HG02884 (cell line): ENCODE results near the gene MYO3B.
"Not testable (repeated sequence)": the region's sequence is repeated elsewhere in the genome, so short reads cannot be mapped to it uniquely, and the experiment has no call there.

ENCODE experiments used
- ATAC-seq: cut with Tn5 transposase; IDR thresholded peaks from one replicate; pipeline ENCODE4 v1.9.1; 2021; ENCODE audit warnings: mild to moderate bottlenecking, moderate library complexity; ENCODE audit not compliant: unreplicated experiment

Gene MYO3B

DNA sequence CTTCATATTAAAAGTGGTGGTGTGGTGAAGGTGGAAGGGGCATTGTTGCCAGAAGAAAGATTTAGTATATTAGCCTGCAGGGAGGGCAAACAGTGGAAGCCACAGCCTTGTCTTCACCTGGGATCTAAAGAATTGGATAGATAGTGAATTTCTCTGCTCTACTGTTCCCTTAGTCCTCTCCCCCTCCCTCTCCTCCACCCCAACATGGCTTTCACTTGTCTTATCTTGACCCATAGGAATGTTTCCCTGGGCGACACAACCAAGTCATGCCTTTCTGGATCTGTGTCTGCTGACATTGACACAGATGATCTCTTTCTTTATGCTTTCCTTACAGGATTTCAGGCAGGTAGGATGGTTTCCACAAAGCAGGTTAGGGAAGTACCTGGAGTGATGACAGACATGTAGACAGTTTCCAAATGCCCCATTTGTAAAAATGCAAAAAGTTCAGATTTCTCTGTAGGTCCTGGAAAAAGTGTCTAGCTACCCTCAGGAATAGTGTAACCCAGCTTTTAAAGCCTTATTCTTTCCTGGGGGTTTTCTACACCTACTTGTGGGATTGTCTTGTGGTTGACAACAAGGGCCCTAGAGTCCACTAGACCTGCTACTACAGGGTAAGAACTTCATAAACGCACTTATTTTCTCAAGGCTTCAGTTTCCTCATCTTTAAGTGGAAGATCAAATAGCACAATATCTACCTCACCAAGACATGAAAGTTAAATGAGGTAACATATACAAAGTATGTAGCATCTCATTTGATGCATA, 353.0 kb downstream of the MYO3B start:
- ATAC-seq: no peak

DNA sequence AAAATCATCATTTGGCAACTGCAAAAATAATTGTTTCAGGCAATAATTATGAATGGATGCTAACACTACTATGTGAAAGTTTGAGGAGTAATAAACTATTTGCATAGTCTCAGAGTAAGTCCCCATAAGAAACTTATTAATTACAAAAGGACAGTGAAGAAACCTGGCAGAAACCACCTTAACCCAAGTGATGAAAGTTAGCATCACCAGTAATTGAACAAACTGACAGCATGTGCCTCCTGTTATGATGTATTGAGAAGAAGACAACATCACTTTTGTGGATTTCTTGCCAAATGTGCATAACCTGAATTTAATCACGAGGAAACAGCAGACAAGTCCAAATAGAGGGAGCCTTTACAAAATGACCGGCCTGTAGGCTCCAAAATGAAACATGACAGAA, 353.9 kb downstream of the MYO3B start:
- ATAC-seq: no peak

DNA sequence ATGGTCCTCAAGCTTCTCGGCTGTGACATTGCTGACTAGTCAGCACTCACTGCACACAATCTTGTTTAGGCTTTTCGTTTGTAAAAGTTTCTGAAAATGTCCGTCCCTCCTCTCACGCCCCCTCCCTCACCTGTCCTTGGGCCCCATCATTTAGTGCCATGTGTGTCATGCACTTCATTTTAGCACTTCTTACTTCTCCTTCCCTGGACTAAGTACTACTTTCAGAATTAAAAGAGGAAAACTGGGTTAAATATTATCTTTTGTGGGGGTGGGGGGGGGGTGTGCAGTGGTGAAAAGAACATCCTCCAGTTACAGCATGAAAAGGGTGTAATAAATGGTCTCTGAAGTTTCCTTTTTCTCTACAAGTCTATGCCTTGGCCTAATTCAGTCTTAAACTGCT, 355.2 kb downstream of the MYO3B start:
- ATAC-seq: no peak

DNA sequence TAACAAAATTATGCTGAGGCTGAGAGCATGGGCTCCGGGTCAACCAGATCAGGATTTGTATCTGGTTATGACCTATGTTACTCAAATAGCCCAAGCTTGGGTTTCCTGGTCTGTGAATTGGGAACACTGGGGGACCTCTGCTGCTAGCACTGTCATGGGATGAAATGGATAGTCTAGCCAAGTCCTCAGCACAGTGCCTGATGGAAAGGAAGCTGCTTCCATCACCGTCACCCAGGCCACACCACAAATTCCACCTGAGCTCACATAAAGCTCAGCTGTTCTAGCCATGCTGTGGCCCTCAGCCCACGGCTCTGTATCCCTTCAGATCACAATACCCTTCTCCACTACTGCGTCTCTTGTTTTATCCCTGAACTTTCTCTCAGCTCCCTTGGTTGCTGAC, 357.6 kb downstream of the MYO3B start:
- no peak for ATAC-seq

DNA sequence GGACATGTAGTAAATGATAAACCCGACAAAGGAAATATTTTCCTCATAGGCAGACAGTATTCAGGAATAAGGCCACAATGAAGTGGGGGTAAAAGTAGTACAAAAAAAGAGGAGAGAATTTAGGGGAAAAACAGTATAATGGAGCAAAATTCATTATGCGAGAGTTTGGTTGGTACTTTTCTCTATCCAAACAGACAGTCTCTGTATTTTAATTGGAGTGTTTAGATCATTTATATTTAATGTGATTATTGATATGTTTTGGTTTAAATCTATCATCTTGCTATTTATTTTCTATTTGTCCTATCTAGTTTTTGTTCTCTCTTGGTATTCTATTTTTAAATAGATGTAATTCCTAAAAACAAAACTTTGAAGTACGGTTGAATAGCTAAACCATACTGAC, 366.9 kb downstream of the MYO3B start:
- ATAC-seq: no peak

DNA sequence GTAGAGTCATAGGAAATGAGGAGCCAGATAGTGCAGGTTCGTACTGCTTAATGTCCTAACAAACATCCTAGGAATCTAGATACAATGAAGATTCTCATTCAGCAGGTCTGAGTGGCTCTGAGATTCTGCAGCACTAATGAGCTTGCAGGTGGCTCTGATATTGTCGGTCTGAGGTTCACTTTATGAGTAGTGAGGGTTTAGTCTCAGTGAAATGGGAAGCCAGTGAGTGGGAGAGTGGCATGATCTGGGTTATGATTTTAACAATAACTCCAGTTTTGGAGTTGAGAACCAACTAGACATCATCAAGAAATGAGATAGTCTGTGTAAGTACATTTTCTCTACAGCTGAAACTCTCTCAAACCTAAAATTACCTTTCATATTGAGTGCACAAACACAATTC, 370.4 kb downstream of the MYO3B start:
- ATAC-seq: no peak

DNA sequence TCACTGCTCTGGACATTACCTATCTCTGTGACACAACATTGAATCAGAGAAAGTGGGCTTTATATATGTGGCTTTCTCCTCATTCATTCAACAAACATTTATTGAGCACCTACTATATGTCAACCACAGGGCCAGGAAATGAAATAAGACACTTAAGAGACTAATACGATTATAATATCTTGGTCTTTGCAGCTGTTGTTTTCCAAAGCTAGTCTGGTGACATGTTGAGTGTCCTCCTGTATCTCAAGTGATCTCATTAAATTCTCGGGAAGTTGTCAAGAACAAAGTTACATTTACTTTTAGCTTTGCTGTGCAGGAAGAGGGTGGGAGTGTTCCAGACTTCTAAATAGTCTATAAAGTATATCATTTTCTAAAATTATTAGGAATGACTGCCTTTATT, 372.6 kb downstream of the MYO3B start:
- no peak for ATAC-seq

DNA sequence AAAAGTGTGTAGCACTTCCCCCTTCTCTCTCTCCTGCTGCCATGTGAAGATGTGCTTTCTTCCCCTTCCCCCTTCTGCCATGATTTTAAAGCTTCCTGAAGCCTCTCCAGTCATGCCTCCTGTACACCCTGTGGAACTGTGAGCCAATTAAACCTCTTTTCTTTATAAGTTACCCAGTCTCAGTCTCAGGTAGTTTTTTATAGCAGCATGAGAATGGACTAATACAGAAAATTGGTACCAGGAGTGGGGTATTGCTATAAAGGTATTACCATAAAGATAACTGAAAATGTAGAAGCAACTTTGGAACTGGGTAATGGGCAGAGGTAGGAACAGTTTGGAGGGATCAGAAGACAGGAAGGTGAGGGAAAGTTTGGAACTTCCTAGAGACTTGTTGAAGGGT, 374.0 kb downstream of the MYO3B start:
- not testable (repeated sequence) for ATAC-seq

DNA sequence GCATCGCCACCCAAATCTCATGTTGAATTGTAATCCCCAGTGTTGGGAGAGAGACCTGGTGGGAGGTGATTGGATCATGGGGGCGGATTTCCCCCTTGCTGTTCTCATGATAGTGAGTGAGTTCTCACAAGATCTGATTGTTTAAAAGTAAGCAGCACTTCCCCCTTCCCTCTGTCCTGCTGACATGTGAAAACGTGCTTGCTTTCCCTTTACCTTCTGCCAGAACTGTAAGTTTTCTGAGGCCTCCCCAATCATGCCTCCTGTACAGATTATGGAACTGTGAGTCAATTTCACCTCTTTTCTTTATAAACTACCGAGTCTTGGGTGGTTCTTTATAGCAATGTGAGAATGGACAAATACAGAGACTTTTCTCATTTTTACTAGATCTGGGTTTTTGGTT, 375.8 kb downstream of the MYO3B start:
- no peak for ATAC-seq

DNA sequence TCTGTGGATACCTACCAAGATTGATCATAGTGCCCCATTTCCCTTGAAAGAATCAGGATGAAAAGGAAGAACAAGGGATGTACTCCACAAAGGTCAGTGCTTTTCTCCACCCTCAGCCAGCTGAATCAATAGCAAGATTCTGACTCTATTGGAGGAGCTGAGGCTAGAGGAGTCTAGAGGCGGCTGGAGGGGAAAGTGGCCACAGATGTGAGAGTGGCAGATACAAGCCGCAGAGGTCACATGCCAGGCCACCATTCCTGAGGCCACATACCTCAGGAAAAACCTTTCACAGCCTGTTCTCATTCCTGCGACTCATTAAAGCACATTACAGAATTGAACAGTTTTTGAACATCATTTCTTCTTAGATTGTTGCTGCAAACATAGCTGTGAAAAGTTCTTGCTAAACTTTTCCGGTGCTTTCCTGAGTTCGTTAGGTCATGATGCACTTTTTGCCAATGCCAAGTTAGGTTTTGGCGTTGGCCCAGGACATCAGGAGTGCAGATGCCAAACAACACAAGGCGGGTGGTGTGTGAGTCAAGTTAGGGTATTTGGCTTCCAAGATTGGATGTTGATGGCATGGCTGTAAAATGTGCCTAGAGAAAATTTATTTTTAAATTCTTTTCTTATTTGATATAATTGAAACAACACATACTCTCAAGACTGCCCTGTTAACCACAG, 376.5 kb downstream of the MYO3B start:
- ATAC-seq: no peak

DNA sequence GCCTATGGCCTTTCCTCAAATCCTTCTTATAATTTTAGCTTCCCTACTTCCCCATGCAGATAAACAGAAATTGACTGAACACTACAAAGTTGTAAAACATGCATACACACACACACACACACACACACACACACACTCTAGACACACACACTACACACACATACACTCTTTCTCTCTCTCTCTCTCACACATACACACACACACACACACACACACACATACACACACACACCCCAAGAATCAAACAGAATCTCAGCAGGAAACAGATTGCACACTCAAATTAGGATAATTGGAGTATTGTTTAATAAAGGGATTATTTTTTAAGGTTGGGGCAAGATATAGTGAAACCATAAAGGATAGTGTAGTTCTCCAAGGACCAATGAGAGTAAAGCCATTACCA, 385.0 kb downstream of the MYO3B start:
- no peak for ATAC-seq

DNA sequence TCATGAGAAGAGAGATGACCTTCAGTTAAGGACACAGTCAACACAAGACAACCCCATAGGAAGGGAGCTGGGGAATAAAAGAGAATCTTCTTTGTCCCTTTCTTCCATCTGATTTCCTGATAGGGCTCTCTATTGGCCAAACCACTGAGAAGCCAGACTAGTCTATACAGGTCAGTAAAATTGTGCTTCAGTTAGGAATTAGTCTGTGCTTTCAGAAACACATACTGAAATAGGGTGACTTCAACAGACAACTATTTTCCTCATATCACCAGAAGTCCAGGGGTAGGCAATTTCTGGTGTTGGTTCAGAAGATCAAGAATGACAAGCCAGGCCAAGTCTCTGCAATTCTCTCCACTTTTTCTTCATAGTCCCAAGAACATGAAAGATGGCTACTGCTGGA, 385.5 kb downstream of the MYO3B start:
- ATAC-seq: no peak

DNA sequence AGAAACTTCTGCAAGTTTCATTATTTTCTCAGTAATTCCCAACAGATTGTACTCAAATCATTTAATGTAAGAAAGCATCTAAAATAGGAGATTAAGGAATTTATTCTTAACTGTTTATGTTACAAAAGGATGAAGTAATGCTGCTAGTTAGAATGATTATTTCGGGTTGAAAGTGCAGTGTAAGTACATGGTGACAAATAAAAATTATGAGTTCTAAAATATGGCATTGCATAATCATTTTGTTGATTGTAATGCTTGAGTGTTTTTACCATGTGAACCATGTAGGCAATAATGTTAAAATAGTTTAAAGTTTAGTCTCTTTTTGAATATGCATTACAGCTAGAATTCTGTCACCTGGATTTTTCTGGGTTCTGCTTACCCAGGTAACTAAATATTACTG, 388.2 kb downstream of the MYO3B start:
- ATAC-seq: no peak

DNA sequence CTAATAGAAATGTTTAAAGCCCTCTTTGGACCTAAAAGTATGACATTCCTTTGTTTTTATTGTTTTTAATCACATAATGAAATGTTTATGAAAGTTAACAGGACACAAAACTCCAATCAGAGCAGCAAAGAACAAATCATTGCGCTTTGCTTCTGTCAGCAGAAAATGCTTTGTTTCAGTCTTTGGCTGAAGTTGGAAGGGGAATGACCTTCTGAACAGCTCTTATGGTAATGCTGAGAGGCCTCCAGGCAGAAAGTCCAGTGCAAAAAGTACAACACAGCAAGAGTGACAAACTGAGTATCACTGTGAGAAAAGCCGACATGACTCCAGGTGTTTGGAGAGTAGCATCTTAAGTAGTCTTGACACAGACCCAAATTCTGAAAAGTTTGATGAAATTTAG, 389.5 kb downstream of the MYO3B start:
- no peak for ATAC-seq

DNA sequence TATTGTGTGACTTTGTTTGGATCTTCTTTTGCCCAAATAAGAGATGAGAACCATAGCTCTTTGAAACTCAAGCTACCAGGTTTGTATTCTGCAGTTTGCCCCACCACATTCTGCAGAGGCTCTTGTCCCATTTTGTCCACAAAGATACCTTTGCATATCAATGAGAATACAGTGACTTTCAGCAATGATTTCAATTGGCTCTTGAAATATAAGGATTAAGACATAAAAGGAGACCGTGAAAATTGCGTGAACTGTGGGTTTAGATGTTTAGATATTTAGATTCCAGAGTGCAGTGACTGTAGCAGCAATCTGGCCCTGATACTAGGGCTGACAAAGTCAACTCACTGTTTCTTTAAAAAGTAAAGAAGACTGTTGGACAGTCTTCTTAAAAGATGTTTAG, 390.6 kb downstream of the MYO3B start:
- no peak for ATAC-seq

DNA sequence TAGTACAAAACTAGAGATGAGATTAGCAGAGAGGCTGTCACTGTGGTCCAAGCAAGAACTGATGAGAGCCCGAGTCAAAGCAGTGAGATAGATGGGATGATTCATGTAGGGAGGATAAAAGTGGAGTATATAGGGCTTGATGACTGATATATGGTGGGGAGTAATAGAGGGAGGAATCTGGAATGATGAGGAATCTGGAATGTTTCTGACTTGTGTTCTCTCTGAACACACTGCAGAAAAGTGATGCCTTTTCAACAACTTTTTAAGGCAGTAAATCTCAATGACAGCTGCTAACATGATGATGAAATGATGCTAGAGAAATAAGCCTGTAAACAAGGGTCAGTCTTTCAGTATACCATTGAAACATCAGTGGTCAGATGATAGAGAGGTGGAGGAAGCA, 393.7 kb downstream of the MYO3B start:
- ATAC-seq: no peak

DNA sequence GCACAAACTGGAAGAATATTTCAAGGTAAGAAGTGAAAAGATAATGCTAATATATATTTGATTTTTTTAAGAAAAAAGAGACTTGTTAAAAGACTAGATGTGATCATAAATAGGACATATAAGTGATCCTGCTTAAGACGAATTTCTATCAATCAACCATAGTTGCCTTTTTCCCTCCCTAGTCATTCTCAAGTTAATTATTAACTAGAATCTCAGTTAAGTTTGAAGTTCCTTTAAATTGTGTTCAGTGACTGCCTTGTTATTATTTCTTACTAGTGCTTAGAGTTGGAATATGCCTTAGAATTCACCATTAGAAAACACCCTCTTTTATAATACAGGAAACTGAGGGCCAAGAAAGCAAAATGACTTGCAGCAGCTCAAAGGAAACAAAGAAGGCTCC, 395.7 kb downstream of the MYO3B start:
- ATAC-seq: no peak

DNA sequence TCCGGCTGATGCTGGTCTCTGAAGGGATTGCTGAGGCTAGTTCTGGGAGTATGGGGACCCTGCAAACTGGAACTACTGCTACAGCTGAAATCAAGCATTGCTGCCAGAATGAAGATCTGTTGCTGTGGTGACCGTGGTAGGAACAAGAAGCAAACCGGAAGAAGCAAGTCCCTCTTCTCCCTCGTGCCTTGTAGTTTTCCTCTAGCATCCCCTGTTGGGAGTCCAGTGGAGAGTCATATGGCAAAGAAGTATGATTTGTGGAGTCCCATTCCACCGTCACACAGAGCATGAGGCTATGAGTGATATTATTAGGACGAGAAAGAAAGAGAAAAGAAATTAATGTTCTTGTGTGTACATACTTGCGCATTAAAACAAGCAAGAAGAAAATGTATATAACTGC, 398.3 kb downstream of the MYO3B start:
- ATAC-seq: no peak

DNA sequence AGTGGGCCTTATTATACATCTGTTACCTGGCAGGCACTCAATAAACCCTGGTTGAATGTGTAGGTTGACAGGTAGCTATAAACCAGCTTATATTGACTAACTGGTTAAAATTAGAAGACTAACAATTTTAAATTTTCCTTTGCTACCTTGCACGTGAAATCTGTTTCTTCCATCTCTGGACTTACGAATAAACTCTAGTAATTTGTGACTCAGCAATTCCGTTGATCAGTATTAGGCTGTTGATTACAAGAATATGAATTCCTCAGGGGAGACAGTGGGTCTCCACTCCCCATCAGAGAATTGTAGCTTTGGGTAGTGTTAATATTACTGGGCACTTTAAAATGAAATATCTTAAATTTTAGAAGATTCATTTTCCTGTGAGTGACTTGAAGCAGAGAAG, 399.4 kb downstream of the MYO3B start:
- no peak for ATAC-seq

DNA sequence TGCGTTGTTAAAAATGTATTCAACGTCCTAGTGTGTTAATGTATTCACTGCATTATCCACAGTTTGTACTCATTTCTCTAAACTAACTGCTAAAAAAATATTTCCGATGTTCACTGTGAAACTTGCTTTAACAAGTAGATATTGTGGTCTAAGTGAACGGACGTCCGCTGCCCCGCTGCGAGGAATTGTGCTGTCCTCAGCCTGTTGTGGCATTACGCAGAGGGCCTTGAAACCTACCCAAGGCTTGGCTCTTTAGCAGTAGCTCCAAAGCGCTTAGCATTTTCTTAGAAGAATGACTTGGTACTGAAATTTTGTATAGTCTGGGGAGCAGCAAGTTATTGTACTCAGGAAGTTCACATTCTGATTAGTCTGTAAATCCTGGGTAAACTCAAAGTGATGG, 400.7 kb downstream of the MYO3B start:
- no peak for ATAC-seq

DNA sequence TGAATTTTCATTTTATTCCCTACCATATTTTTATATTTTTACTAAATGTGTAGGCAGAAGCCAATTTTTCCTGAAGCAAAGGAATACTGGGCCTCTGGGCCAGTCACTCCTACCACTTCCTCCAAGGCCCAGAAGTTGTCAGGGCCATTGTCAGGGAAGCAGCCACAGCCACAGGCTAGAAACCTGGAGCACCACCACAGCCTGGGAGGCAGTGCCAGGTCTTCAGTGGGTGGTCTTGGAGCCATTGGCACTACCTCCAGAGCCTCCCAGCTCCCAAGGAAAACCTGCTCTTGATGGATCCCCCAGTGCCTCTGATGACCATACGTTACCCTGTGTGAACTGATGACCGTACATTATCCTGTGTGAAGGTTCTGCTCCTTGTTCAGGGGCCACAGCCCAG, 401.6 kb downstream of the MYO3B start:
- no peak for ATAC-seq

DNA sequence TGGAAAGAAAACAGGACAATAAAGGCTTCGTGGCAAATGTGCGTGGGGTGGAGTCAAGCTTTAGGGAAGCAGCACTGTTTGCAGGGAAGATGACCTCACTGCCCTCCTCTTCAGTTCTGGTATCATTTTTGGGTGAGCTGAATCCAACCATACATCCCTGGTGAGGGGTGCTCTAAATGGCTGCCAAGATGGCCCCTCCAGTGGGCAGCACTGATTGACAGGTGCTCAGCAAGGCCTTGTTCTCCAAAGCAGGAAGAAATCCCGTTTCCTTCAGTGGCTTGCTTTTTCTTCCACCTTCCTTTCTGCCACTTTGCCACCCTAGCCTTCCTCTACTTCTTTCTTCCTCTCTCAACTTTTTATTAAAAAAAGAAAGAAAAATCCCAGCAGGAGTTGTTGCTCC, 404.4 kb downstream of the MYO3B start:
- ATAC-seq: no peak
